ENCODE results near the gene LGALS9B. TPM values are rescaled to one million over a fixed set of nuclear protein-coding genes. Genes with fewer than 3 reads are reported as not detected.
"Not testable (repeated sequence)": the region's sequence is repeated elsewhere in the genome, so short reads cannot be mapped to it uniquely, and the experiment has no call there.

LGALS9B gene
- total RNA-seq, result 1 to 10 TPM in 1 of 2 donors, not detected in 1; 1.7 TPM

- not testable (repeated sequence) for ATAC-seq (ENCODE audit: insufficient number of reproducible peaks, low FRiP score, low read depth); H3K9me3 ChIP-seq
These were observed at the start of gene LGALS9B for GRCh38 chr17:20467447-20467846. Gene LGALS9B, minus strand, starts transcription at chr17:20467539. Its CDS starts 69 bp downstream, at chr17:20467470.

GRCh38 chr17:20516986-20517385 lies 49.6 kb upstream of the LGALS9B start:
- not testable (repeated sequence) for H3K27me3 ChIP-seq (replicated peaks; ENCODE audit: insufficient read depth); ATAC-seq (ENCODE audit: insufficient number of reproducible peaks, low FRiP score, low read depth); H3K27ac ChIP-seq; H3K4me1 ChIP-seq (ENCODE audit: control insufficient read depth in 1 of 2, low read depth in 2 of 2); H3K36me3 ChIP-seq; DNase-seq (ENCODE audit: low spot score); H3K9me3 ChIP-seq; H3K4me3 ChIP-seq

More at GRCh38 chr17:20467447-20467846, at the start of gene LGALS9B:
- H3K36me3 ChIP-seq; H3K27me3 ChIP-seq (replicated peaks; ENCODE audit: insufficient read depth); H3K4me3 ChIP-seq; H3K4me1 ChIP-seq (ENCODE audit: control insufficient read depth in 1 of 2, low read depth in 2 of 2); H3K27ac ChIP-seq; DNase-seq (ENCODE audit: low spot score): not testable (repeated sequence)

GRCh38 chr17:20515099-20515498 lies 47.8 kb upstream of the LGALS9B start:
- not testable (repeated sequence) for H3K27ac ChIP-seq; DNase-seq (ENCODE audit: low spot score); H3K27me3 ChIP-seq (replicated peaks; ENCODE audit: insufficient read depth); H3K36me3 ChIP-seq; H3K4me3 ChIP-seq; H3K4me1 ChIP-seq (ENCODE audit: control insufficient read depth in 1 of 2, low read depth in 2 of 2); H3K9me3 ChIP-seq; ATAC-seq (ENCODE audit: insufficient number of reproducible peaks, low FRiP score, low read depth)

GRCh38 chr17:20513539-20513938 lies 46.2 kb upstream of the LGALS9B start:
- not testable (repeated sequence) for H3K4me3 ChIP-seq; H3K4me1 ChIP-seq (ENCODE audit: control insufficient read depth in 1 of 2, low read depth in 2 of 2); ATAC-seq (ENCODE audit: insufficient number of reproducible peaks, low FRiP score, low read depth); H3K36me3 ChIP-seq; H3K27ac ChIP-seq; H3K27me3 ChIP-seq (replicated peaks; ENCODE audit: insufficient read depth); DNase-seq (ENCODE audit: low spot score); H3K9me3 ChIP-seq

- not testable (repeated sequence) for H3K9me3 ChIP-seq; H3K27me3 ChIP-seq (replicated peaks; ENCODE audit: insufficient read depth); DNase-seq (ENCODE audit: low spot score); ATAC-seq (ENCODE audit: insufficient number of reproducible peaks, low FRiP score, low read depth); H3K4me3 ChIP-seq; H3K4me1 ChIP-seq (ENCODE audit: control insufficient read depth in 1 of 2, low read depth in 2 of 2); H3K36me3 ChIP-seq; H3K27ac ChIP-seq
These were observed 45.0 kb upstream of the LGALS9B start for GRCh38 chr17:20512378-20512777.

GRCh38 chr17:20511778-20512177 lies 44.4 kb upstream of the LGALS9B start:
- not testable (repeated sequence) for DNase-seq (ENCODE audit: low spot score); H3K27ac ChIP-seq

GRCh38 chr17:20505333-20505732 lies 38.0 kb upstream of the LGALS9B start:
- not testable (repeated sequence) for ATAC-seq (ENCODE audit: insufficient number of reproducible peaks, low FRiP score, low read depth); H3K4me1 ChIP-seq (ENCODE audit: control insufficient read depth in 1 of 2, low read depth in 2 of 2)

More at GRCh38 chr17:20511778-20512177, 44.4 kb upstream of the LGALS9B start:
- not testable (repeated sequence) for H3K36me3 ChIP-seq; H3K4me3 ChIP-seq; ATAC-seq (ENCODE audit: insufficient number of reproducible peaks, low FRiP score, low read depth); H3K27me3 ChIP-seq (replicated peaks; ENCODE audit: insufficient read depth); H3K4me1 ChIP-seq (ENCODE audit: control insufficient read depth in 1 of 2, low read depth in 2 of 2); H3K9me3 ChIP-seq

GRCh38 chr17:20504388-20505066 lies 37.2 kb upstream of the LGALS9B start:
- ATAC-seq (ENCODE audit: insufficient number of reproducible peaks, low FRiP score, low read depth); DNase-seq (ENCODE audit: low spot score); H3K4me1 ChIP-seq (ENCODE audit: control insufficient read depth in 1 of 2, low read depth in 2 of 2); H3K9me3 ChIP-seq; H3K27ac ChIP-seq; H3K4me3 ChIP-seq; H3K27me3 ChIP-seq (replicated peaks; ENCODE audit: insufficient read depth); H3K36me3 ChIP-seq: not testable (repeated sequence)

More at GRCh38 chr17:20505333-20505732, 38.0 kb upstream of the LGALS9B start:
- not testable (repeated sequence) for H3K36me3 ChIP-seq; H3K27ac ChIP-seq; DNase-seq (ENCODE audit: low spot score); H3K4me3 ChIP-seq; H3K27me3 ChIP-seq (replicated peaks; ENCODE audit: insufficient read depth); H3K9me3 ChIP-seq

GRCh38 chr17:20501896-20502295 lies 34.6 kb upstream of the LGALS9B start:
- ATAC-seq (ENCODE audit: insufficient number of reproducible peaks, low FRiP score, low read depth); DNase-seq (ENCODE audit: low spot score); H3K4me3 ChIP-seq; H3K27ac ChIP-seq; H3K36me3 ChIP-seq; H3K4me1 ChIP-seq (ENCODE audit: control insufficient read depth in 1 of 2, low read depth in 2 of 2); H3K27me3 ChIP-seq (replicated peaks; ENCODE audit: insufficient read depth); H3K9me3 ChIP-seq: not testable (repeated sequence)

- H3K9me3 ChIP-seq; H3K27ac ChIP-seq; H3K4me3 ChIP-seq; ATAC-seq (ENCODE audit: insufficient number of reproducible peaks, low FRiP score, low read depth); H3K4me1 ChIP-seq (ENCODE audit: control insufficient read depth in 1 of 2, low read depth in 2 of 2); H3K36me3 ChIP-seq; DNase-seq (ENCODE audit: low spot score); H3K27me3 ChIP-seq (replicated peaks; ENCODE audit: insufficient read depth): not testable (repeated sequence)
These were observed 33.0 kb upstream of the LGALS9B start for GRCh38 chr17:20500346-20500745.

GRCh38 chr17:20495420-20495819 lies 28.1 kb upstream of the LGALS9B start:
- ATAC-seq (ENCODE audit: insufficient number of reproducible peaks, low FRiP score, low read depth), result not testable (repeated sequence)

GRCh38 chr17:20494735-20495134 lies 27.4 kb upstream of the LGALS9B start:
- ATAC-seq (ENCODE audit: insufficient number of reproducible peaks, low FRiP score, low read depth); H3K4me1 ChIP-seq (ENCODE audit: control insufficient read depth in 1 of 2, low read depth in 2 of 2); H3K36me3 ChIP-seq; DNase-seq (ENCODE audit: low spot score); H3K27ac ChIP-seq; H3K4me3 ChIP-seq; H3K9me3 ChIP-seq; H3K27me3 ChIP-seq (replicated peaks; ENCODE audit: insufficient read depth): not testable (repeated sequence)

More at GRCh38 chr17:20495420-20495819, 28.1 kb upstream of the LGALS9B start:
- not testable (repeated sequence) for H3K4me1 ChIP-seq (ENCODE audit: control insufficient read depth in 1 of 2, low read depth in 2 of 2); H3K27ac ChIP-seq; H3K36me3 ChIP-seq; H3K4me3 ChIP-seq; H3K9me3 ChIP-seq; H3K27me3 ChIP-seq (replicated peaks; ENCODE audit: insufficient read depth); DNase-seq (ENCODE audit: low spot score)

GRCh38 chr17:20494147-20494546 lies 26.8 kb upstream of the LGALS9B start:
- ATAC-seq (ENCODE audit: insufficient number of reproducible peaks, low FRiP score, low read depth); DNase-seq (ENCODE audit: low spot score): not testable (repeated sequence)

More at GRCh38 chr17:20494147-20494546, 26.8 kb upstream of the LGALS9B start:
- not testable (repeated sequence) for H3K36me3 ChIP-seq; H3K9me3 ChIP-seq; H3K27me3 ChIP-seq (replicated peaks; ENCODE audit: insufficient read depth); H3K4me3 ChIP-seq; H3K4me1 ChIP-seq (ENCODE audit: control insufficient read depth in 1 of 2, low read depth in 2 of 2); H3K27ac ChIP-seq
